MG63 (cell line): Measurements from ENCODE around the gene PDAP1. TPM values are rescaled to one million over a fixed set of nuclear protein-coding genes. Genes with fewer than 3 reads are reported as not detected.
"Not testable (repeated sequence)": the region's sequence is repeated elsewhere in the genome, so short reads cannot be mapped to it uniquely, and the experiment has no call there.

Experiments used
- DNase-seq: peaks from one replicate; pipeline ENCODE4 v3.0.0-alpha.2; 2020
- H3K27me3 ChIP-seq: fragments of 250-450 bp; sonication (Bioruptor Pico); 2 replicates; pipeline ENCODE4 v1.5.1; 2020; ENCODE audit warnings: mild to moderate bottlenecking, moderate library complexity
- H3K36me3 ChIP-seq: fragments of 250-450 bp; sonication (Bioruptor Pico); 2 replicates; pipeline ENCODE4 v1.5.1; 2020; ENCODE audit warnings: mild to moderate bottlenecking, moderate library complexity
- H3K4me3 ChIP-seq: fragments of 250-450 bp; sonication (Bioruptor Pico); 2 replicates; pipeline ENCODE4 v1.5.1; 2020; ENCODE audit warnings: mild to moderate bottlenecking, moderate library complexity
- H3K9me3 ChIP-seq: fragments of 250-450 bp; sonication (Bioruptor Pico); 2 replicates; pipeline ENCODE4 v1.5.1; 2020; ENCODE audit warnings: mild to moderate bottlenecking, moderate library complexity
- total RNA-seq: library from RNA; depleted of rRNA; stranded (reverse); fragments of >200 nt; shearing (Covaris generic); gene quantifications from 2 replicates; pipeline ENCODE4 v1.2.3, GENCODE V29; 2014; ENCODE audit warnings: low replicate concordance

The PDAP1 gene
- total RNA-seq, 1 experiment from 2014 or later: 156 TPM

DNA sequence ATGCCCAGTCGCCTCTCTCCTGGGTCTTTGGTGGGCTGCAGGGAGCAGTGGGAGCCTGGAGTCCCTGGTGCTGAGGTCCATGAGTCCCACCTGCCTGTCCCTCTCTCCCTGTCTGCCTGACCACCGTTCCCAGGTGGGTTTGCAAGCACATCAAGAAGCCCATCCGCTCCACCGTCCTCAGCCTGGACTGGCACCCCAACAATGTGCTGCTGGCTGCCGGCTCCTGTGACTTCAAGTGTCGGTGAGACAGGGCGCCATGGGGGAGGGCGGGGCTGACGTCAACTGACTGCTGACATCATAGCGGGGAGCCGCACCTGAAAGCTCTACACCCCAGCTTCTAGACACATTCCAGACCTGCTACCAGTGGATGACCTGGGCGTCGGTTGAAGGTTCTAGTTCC, 18.6 kb downstream of the PDAP1 start:
- no peak overlapping the region for H3K4me3 ChIP-seq
- peaks cover 2% of the 10 kb centered on the region for H3K36me3 ChIP-seq
- no peaks in the 10 kb centered on the region for H3K27me3 ChIP-seq
- H3K9me3 ChIP-seq: no peaks in the 10 kb centered on the region
- DNase-seq: no peak

DNA sequence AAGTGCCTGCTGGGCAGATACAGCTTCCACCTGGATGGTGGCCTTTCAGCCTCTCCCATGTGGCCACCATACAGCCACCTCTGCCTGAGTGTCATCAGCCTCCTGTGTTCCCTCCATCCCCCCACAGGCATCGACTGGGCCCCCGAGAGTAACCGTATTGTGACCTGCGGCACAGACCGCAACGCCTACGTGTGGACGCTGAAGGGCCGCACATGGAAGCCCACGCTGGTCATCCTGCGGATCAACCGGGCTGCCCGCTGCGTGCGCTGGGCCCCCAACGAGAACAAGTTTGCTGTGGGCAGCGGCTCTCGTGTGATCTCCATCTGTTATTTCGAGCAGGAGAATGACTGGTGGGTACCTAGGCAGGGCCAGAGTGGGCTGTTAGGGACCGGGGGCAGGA, 20.5 kb downstream of the PDAP1 start:
- DNase-seq: no peak
- no peak overlapping the region for H3K4me3 ChIP-seq
- H3K36me3 ChIP-seq: peaks cover under 1% of the 10 kb centered on the region
- no peaks in the 10 kb centered on the region for H3K27me3 ChIP-seq
- no peaks in the 10 kb centered on the region for H3K9me3 ChIP-seq

DNA sequence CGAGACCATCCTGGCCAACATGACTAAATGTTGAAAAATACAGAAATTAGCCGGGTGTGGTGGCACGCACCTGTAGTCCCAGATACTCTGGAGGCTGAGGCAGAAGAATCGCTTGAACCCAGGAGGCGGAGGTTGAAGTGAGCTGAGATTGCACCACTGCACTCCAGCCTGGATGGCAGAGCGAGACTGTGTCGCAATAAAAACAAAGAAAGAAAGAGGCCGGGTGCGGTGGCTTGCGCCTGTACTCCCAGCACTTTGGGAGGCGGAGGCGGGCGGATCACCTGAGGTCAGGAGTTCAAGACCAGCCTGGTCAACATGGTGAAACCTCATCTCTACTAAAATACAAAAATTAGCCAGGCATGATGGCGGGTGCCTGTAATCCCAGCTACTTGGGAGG, 21.2 kb downstream of the PDAP1 start:
- not testable (repeated sequence) for H3K36me3 ChIP-seq, H3K27me3 ChIP-seq, DNase-seq, H3K4me3 ChIP-seq, H3K9me3 ChIP-seq

DNA sequence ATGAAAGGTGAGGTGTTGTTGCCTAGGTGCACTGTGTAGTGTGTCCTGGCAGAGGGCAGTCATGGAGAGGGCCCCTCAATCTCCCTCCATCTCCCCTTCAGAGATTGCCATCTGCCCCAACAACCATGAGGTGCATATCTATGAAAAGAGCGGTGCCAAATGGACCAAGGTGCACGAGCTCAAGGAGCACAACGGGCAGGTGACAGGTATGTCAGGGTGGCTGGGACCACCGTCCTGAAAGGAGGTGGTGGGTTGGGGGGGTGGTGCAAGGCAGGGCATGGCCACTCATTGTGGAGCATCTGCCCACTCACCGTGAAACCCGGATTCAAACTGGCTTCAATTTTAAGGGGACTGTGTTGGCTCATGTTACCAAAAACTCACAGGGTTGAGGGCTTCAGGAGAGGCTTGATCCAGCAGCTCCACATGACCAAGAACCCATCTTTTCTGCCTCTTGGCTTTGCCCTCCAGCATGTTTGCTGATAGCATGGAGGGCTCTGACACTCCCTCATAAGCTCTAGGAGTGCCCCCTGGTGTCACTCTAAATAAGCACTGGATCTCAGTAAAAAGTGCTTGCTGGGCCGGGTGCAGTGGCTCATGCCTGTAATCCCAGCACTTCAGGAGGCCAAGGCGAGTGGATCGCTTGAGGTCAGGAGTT, 21.7 kb downstream of the PDAP1 start:
- Histone ChIP-seq H3K9me3 (no peaks in the 10 kb centered on the region), H3K27me3 (no peaks in the 10 kb centered on the region), H3K4me3 (no peak overlapping the region), H3K36me3 (no peaks in the 10 kb centered on the region; the same call in 1 of the 2 replicates)
- no peak for DNase-seq

DNA sequence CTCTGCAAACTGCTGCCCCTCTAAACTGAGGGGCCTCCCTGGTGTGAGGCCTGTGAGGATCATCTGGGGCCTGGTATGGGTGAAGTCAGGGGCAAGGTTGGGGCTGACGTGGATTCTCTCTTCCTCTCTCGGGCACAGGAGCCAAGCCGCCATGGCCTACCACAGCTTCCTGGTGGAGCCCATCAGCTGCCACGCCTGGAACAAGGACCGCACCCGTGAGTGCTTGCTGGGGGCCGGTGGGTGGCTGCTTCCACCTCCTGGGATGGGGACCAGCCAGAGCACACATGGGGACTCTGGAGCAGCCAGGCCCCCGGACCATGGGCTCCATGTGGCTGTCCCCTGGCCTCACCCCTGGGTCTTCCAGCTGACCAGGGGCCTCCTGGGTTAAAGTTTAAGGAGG, 22.8 kb downstream of the PDAP1 start:
- no peak for DNase-seq
- H3K4me3 ChIP-seq: no peak overlapping the region
- no peaks in the 10 kb centered on the region for H3K27me3 ChIP-seq
- H3K36me3 ChIP-seq: peaks cover 9% of the 10 kb centered on the region
- no peaks in the 10 kb centered on the region for H3K9me3 ChIP-seq

DNA sequence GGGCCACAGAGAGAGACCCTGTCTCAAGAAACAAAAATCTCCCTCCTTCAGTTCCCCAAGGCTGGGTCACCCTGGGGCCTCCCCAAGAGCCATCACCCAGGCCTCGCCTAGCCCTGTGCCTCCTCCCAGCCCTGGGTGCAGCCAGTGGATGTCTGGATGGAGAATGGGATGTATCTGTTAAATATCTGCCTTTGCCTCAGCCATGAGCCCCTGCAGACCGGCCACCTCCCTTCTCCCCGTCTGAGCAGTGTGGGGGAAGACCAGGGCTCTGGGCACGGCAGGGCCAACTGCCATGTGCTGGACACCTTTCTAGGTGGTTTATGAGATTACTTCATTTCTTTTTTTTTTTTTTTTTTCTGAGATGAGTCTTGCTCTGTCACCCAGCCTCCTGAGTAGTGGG, 23.9 kb downstream of the PDAP1 start:
- Histone ChIP-seq H3K9me3 (no peaks in the 10 kb centered on the region), H3K4me3 (no peak overlapping the region), H3K36me3 (peaks cover 13% of the 10 kb centered on the region), H3K27me3 (no peaks in the 10 kb centered on the region)
- no peak for DNase-seq

DNA sequence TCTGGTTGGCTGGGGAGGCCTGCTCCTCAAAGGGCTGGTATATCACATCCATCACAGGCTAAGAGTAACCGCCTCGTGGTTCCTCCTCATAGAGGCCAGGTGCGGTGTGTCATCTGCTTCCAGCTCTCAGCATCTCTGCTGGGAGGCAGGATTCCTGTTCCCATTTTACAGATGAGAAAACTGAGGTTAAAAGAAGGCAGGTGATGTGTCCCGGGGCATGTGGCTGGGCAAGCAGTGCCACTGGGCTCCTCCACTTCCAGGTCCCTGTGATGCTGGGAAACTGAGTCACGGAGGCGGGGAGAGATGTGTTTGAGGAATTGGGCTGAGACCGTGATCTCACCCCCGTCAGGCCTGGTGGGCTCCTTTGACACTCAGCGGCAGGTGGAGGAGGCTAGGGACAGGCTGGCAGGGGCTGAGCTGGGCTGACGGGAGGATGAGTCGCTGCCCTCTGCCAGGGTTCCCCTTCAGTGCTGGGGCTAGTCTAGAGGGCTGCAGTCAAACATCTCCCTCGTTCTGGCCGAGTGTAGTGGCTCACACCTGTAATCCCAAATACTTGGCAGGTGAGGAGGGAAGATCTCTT, 24.5 kb downstream of the PDAP1 start:
- H3K4me3 ChIP-seq: no peak overlapping the region
- peaks cover 13% of the 10 kb centered on the region for H3K36me3 ChIP-seq

DNA sequence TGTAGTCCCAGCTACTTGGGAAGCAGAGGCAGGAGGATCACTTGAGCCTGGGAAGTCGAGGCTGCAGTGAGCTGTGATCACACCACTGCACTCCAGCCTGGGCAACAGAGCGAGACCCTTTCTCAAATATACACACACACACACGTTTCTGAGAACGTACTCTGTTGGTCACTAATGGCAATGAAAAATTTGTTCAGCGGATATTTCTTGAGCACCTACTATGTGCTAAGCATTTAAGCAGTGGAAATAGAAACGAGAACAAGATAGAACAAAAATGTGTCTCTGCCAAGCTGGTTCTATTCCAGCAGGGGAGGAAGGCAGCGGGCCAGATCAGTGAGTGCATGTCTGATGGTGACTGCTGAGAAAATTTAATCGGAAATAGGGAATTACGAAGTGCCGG, 25.2 kb downstream of the PDAP1 start:
- Histone ChIP-seq H3K27me3 (no peaks in the 10 kb centered on the region), H3K9me3 (no peaks in the 10 kb centered on the region), H3K4me3 (no peak overlapping the region), H3K36me3 (peaks cover 13% of the 10 kb centered on the region)
- no peak for DNase-seq

More for the DNA sequence above, 24.5 kb downstream of the PDAP1 start:
- Histone ChIP-seq H3K9me3 (no peaks in the 10 kb centered on the region), H3K27me3 (no peaks in the 10 kb centered on the region)
- no peak for DNase-seq

DNA sequence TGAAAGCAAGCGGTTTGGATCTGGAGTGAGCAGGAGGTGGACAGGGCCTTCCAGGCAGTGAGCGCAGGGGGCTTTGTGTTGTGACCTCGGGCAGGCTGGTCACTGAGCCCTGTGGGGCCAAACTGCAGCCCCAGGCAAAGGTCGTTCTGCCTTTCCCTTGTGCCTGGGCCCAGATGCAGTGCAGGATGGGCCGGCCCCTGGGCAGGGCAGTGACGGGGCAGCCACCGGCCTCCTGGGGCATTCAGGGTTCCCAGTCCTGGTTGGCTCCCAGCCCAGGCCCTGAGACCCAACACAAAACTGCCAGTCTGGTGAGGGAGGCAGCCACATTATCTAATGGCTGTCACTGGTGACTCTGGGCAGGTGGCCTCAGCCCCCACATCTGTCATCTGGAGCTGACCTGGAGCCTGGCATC, 26.7 kb downstream of the PDAP1 start:
- no peak overlapping the region for H3K4me3 ChIP-seq
- no peaks in the 10 kb centered on the region for H3K27me3 ChIP-seq
- DNase-seq: no peak
- H3K36me3 ChIP-seq: peaks cover 13% of the 10 kb centered on the region
- H3K9me3 ChIP-seq: no peaks in the 10 kb centered on the region

DNA sequence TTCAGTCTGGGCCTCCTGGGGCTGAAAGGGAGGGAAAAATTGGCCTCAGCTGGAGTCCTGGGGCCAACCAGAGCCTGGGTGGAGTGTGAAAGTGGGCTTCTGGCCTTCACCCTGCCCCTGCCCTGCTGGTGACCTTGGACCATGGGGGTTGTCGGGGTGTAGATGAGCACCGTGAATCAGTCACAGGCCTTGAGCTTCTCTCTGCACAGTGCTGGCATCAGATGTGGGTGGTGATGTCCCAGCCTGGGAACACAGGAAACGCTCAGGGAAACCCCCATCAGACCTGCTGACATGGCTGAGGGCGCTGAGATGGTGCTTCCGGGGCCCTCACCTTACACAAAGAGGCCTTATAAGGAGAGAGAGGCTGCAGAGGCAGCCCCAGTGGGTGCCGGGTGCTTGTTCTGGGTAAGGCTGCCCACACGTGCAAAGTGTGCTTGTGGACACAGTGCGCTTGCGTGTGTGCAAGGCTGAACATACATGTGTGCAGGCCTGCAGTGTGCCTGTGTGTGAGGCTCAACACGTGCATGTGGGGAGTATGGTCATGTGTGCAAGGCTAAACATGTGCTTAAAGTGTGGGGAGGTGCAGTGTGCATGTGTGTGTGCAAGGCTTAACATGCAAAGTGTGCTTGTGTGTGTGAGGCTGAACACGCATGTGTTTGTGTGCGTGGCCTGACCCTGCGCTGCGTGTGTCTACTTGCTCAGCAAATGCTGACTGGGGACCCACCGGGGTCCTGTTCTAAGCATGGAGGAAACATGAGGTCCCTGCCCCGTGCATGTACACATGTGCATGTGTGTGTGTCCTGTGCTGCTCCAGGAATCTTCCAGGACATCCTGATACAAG, 27.4 kb downstream of the PDAP1 start:
- Histone ChIP-seq H3K4me3 (no peak overlapping the region), H3K9me3 (no peaks in the 10 kb centered on the region), H3K36me3 (peaks cover 13% of the 10 kb centered on the region), H3K27me3 (no peaks in the 10 kb centered on the region)
- no peak for DNase-seq

DNA sequence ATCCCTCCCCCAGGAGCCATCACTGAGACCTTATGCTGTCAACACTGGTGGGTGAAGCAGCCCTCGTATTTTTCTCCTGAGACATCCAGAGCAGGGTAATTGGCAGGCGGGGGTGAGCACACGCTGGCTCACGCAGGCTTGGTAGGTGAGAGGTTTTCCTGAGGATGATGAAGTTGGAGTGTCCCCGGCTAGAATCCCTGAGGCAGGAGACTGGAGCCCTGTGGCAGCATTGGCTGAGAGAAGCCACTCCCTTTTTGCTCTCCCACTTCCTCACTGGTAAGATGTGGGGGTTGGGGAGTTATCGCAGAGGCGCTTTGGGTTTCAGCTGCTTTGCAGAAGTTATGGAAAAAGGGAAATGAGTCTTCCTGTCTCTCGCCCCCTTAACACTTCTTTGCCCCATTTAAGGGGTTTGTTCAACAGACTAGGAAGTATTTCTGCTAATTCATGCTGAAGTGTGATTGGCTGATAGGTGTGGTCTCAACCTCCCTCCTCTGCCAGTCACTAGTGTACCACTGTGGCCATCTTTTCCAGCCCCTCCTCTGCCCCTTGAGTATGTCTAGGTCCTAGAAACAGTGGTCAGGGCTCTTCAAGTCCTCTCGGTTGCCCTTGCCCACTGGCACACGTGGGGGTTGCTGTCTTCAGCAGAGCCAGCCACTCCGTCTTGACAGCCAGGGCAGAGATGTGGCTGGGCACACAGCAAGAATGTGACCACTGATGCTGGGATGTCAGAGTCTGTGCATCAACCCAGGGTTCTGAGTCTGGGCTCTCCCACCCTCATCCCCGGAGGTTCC, 28.2 kb downstream of the PDAP1 start:
- H3K27me3 ChIP-seq: no peaks in the 10 kb centered on the region
- no peak overlapping the region for H3K4me3 ChIP-seq
- H3K36me3 ChIP-seq: peaks cover 13% of the 10 kb centered on the region
- H3K9me3 ChIP-seq: no peaks in the 10 kb centered on the region
- no peak for DNase-seq

DNA sequence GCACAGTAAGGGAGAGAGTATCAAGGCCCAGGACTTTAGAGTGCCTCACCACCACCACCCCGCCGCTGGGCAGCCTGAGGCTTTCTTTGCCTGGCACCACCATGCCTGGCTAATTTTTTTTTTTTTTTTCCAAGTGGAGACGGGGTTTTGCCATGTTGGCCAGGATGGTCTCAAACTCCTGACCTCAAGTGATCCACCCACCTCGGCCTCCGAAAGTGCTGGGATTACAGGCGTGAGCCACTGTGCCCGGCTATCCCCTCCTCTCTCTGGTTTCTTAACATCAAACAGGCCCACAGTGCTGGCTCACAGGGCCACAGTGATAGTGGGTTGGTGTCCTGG, 28.7 kb downstream of the PDAP1 start:
- H3K4me3 ChIP-seq, DNase-seq, H3K27me3 ChIP-seq, H3K9me3 ChIP-seq: not testable (repeated sequence)
- peaks cover 13% of the 10 kb centered on the region for H3K36me3 ChIP-seq

DNA sequence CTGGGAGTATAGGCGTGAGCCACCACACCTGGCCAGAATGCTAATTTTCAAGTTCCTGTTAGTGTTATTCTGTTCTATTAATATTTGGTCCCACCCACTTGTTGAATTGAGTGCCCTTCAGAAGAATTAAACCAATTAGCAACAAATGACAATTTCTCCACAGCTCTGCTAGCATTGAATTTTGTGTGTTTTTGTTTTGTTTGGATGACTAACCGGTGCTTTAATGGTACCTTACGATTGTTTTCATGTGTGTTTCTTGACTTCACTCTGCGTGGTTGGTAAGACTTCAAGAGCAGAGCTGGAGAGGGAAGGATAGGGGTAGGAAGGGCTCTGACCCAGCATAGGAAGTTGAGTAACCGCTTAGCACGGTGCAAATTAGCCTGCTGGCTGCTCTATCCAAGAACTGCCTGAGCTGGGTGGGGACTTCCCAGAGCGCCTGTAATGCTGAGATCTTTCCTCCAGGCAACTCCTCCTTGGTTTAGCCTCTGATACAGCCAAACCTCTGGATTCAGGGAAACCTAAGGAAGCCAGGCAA, 29.3 kb downstream of the PDAP1 start:
- DNase-seq: peak; percentile 86
- no peaks in the 10 kb centered on the region for H3K9me3 ChIP-seq
- H3K36me3 ChIP-seq: peaks cover 13% of the 10 kb centered on the region
- H3K27me3 ChIP-seq: no peaks in the 10 kb centered on the region
- H3K4me3 ChIP-seq: no peak overlapping the region

DNA sequence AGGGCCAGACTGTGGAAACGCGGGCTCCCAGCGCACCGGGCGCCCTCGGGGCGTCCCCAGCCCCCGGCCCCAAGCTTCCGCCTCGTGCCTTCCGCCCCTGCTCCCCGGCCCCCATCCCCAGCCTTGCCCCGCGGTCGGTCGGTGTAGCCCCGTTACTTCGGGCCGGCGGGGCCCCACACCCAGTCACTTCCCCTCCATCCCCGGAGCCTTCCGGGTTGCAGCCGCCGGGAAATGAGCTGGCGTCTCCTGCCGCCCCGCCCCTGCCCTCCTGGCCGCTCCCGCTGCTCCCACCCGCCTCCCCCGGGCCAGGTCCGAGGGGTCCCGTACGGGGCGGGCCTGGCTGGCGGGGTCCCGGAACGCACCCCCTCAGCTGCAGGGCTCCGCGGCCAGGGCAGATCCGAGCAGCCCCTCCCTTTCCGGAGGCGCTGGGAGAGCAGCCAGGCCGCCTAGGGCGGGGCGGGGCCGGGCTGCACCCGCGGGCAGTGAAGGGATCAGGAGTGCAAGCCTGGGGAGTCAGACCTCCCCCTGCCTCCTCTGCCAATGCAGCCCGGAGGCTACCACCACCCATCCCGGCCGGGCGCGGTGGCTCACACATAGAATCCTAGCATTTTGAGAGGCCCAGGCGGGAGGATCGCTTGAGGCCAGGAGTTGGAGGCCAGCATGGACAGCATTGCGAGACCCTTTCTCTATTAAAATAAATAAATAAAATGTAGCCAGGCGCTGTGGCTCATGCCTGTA, 33.2 kb downstream of the PDAP1 start:
- H3K36me3 ChIP-seq: peaks cover 1% of the 10 kb centered on the region; the same call in 1 of the 2 replicates
- H3K27me3 ChIP-seq: no peaks in the 10 kb centered on the region
- peak; percentile 85 for DNase-seq
- no peaks in the 10 kb centered on the region for H3K9me3 ChIP-seq
- H3K4me3 ChIP-seq: peak overlapping the region; percentile 70

DNA sequence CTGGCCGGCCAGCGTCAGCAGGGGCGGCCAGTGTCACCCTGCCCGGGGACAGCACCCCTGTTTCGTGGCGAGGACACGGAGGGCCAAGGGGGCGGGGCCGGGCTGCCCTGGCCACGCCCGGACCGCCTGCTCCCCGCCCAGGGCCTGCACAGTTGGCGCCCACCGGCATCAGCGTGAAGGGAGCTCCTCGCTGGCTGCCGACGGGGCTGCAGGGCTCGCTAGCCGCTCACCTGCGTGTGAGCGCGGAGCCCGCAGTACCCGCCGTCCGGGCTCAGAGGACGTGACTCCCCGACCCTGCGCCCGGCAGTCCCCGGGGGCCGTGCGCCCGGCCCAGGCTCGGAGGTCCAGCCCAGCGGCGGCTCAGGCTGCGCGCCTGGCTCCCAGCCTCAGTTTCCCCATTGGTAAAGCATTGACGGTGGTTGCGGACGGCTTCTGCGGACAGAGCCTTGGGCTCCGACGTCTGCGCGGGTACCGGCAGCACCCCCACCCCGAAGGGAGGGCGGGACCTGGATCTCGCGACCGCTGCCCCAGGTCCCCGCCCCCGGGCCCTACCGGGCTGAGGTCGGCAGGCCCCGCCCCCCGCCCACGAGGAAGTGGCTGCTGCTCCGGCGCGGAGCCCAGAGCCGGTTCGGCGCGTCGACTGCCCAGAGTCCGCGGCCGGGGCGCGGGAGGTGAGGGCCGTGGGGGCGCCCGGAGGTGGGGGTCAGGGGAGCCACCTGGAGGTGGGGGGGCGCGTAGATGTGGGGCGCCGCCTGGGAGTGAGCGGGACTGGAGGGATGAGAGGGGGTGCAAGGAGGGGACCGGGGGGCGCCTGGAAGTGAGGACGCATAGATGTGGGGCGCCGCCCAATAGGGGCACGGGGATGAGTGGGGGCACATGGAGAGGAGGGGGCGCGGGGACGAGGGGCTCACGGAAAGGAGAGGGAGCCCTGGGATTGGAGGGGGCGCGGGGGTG, 34.0 kb downstream of the PDAP1 start, which contains the start of gene ARPC1B:
ARPC1B (plus strand) TSS at position 620 of the 954 bp plus-strand sequence. CDS start 10,985 bp downstream, outside the sequence.
- no peaks in the 10 kb centered on the region for H3K9me3 ChIP-seq
- peak within 1 kb of the TSS; percentile 70 for H3K4me3 ChIP-seq
- no peaks in the 10 kb centered on the region for H3K27me3 ChIP-seq
- peak; percentile 75 for DNase-seq
- H3K36me3 ChIP-seq: no peaks in the 10 kb centered on the region; the same call in 1 of the 2 replicates
